ENCODE data around the gene HTR3C.
"Not testable (repeated sequence)": the region's sequence is repeated elsewhere in the genome, so short reads cannot be mapped to it uniquely, and the experiment has no call there.

HTR3C gene, protein sequence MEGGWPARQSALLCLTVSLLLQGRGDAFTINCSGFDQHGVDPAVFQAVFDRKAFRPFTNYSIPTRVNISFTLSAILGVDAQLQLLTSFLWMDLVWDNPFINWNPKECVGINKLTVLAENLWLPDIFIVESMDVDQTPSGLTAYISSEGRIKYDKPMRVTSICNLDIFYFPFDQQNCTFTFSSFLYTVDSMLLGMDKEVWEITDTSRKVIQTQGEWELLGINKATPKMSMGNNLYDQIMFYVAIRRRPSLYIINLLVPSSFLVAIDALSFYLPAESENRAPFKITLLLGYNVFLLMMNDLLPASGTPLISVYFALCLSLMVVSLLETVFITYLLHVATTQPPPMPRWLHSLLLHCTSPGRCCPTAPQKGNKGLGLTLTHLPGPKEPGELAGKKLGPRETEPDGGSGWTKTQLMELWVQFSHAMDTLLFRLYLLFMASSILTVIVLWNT

DNA sequence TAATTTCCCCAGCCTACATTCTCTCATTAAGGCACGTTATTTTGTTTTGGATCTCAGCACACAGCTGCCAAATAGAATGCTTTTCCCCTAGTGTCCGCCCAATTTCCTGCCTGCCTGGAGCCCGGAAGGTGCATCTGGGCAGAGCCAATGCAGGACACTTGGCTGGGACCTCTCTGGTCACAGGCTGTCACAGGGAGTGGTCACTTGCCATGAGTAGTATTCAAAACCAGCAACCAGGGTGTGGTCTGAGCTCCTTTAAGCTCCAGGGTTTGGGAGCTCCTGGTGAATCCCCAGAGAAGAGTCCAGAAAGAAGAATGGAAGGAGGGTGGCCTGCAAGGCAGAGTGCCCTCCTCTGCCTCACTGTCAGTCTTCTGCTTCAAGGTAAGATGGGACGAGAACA lies at the start of gene HTR3C:
Gene HTR3C, plus strand, starts transcription at position 281 of the 400 bp plus-strand sequence. Its CDS starts 34 bp downstream, at position 315.
- no peak for DNase-seq (ENCODE audit: low spot score)

DNA sequence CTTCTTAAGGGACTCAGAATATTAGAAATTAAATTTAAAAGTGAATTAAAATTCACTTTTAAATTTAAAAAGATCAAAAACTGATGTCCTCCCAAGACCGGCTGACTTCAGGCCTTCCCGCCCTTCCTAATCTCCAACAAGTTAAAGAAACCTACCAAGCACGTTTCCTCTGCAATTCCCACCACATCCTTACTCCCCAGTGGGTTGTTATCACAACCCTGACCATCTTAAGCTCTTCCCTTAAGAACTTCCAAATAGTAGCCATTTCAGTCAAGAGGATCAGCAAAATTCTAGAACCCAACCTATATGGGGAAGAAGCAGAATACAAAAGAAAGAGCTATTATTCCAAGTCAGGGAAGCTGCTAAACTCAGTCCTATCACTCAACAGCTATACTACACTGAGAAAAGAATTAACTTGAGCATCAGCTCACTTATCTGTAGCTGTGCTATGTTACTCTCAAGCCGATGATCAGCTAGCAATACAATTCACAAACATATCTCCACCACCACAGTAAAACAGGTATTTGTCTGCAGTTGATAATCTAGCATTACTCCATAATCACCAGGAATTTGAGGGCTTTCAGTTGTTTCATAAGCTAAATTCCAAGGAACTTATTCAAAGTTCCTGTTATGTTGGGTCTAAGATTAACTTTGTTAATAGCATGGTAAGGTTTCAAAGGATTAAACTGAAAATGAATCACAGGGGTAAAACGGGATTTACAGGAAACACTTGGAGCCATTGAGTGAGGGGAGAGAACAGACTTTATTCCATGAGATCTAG lies 49.5 kb upstream of the HTR3C start:
- DNase-seq (ENCODE audit: low spot score), result no peak

DNA sequence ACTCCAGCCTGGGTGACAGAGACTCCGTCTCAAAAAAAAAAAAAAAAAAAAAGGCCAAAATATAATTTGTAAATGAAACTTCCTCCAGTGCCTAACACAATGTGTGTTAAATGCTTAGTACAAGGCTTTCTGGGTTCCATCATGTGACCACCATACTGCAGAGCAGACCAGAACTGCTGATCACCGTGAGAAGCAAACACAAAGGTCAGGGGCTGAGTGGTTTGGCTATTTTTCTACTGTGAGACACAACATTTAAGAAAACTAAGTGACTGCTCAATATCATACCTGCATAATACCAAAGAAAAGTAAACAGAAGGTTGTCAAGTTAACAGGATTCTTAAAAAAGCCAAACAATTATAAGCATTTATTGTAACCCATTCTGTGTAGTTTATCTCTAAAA lies 48.4 kb upstream of the HTR3C start:
- no peak for DNase-seq (ENCODE audit: low spot score)

DNA sequence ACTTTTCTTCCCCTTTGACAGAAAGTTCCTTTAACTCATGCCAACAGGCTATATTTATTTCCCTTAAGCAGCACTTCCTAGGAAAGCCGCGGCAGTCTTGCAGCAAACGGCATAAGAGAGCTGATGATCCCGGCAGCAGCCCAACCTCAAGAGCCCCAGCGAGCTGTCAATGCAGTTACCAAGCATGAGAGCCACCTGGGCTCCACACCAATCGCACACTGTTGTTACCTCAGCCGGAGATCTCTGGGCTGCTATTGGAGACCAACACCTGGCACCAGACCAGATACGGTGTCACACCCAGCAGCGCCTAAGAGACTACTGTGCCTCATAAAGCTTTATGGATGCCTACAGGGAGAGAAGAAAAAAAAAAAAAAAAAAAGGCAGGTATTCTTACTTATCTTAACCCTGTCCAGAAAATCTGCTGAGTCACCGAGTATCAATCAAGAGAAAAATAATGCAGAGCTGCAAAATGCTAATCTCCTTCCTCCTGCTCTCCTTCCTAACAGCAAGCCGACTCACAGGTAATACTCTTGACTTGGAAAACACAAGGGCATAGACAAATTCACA lies 46.8 kb upstream of the HTR3C start:
- peak; percentile 79 for DNase-seq (ENCODE audit: low spot score)

DNA sequence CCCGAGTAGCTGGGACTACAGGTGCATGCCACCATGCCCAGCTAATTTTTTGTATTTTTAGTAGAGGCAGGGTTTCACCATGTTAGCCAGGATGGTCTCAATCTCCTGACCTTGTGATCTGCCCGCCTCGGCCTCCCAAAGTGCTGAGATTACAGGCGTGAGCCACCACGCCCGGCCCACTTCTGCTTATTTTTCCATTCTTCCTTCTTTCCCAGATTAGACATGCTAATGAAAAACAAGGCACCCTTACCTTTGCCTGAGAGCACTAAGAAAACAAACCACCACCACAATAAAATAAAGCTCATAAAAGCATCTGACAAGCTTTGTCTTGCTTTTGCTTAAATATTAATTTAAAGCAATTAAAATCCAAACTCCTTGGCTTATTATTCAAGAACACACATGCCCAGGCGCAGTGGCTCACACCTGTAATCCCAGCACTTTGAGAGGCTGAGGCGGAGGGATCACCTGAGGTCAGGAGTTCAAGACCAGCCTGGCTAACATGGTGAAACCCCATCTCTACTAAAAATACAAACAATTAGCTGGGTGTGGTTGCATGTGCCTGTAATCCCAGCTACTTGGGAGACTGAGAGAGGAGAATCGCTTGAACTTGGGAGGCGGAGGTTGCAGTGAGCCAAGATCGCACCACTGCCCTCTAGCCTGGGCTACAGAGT lies 45.6 kb upstream of the HTR3C start:
- DNase-seq (ENCODE audit: low spot score), result not testable (repeated sequence)

DNA sequence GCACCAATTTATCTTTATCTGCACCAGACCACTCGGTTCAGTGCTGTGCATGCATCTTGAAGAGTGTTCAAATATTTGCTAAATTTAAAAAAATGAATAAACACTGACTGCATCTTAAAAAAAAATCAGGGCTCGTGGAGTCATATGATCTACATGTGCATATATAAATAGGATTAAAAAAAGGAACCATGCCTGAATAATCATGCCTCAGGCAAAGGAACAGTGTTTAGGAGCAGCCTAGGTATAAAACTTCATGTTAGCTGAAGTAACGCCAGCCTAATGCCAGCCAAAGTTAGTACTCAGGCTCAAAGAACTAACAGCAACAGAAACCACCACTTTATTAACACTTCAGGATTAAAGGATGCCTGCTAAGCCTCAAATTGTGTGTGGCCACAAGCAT lies 44.7 kb upstream of the HTR3C start:
- DNase-seq (ENCODE audit: low spot score), result no peak

DNA sequence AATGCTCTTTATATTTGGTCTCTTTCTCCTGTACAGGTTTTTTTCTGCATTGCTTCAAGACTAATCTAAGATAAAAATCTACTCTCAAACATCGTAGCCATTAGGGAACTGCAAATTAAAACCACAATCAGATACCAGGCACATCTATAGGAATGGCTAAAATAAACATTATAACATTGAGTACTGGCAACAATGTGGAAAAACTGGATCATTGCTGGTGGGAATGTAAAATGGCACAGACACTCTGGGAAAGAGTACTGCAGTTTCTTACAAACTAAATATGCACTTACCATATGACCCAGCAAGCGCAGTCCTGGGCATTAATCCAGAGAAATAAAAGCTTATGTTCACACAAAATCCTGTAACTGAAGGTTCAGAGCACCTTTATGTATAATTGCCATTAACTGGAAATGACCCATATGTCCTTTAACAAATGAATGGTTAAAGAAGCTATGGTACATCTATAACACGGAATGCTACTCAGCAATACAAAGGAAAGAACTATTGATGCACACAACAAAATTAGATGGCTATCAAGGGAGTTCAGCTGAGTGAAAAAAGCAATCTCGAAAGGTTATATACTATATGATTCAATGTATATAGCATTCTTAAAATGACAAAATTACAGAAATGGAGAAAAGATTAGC lies 41.5 kb upstream of the HTR3C start:
- no peak for DNase-seq (ENCODE audit: low spot score)

DNA sequence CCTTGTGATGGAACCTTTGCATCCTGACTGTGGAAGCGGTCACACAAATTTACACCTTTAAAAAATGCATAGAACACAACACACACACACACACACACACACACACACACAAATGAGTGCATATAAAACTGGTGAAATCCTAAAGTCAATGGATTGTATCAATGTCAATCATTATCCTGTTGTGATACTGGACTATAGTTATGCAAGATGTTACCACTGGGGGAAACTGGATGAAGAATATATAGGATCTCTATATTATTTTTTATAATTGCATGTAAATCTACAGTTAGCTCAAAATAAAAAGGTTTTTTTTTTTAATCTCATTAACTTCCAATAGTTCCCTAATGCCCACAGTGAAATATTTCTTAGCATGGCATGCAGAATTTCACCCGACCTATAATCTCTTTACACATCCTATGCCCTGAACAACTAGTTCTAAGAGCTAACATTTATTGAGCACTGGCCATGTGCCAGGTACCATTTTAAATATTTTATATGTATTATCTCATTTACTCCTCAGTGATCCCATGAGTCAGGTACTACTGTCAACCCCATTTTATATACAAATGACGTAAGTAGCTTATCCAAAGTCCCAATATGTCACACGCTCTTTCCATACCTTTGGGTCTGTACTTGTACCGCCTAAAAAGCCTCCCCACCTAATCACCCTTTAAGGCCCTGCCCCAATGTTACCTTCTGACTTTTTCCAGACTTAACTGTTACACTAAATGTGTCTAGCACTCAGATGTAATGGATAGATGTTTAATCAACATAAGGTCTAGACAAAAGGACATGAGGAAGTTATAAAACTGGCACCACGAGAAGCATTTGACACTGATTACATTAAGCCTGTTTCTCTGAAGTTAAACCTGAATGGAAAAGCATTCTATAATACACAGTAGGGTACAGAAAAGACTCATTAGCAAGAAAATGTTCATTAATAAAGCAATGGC lies 40.6 kb upstream of the HTR3C start:
- DNase-seq (ENCODE audit: low spot score), result no peak

DNA sequence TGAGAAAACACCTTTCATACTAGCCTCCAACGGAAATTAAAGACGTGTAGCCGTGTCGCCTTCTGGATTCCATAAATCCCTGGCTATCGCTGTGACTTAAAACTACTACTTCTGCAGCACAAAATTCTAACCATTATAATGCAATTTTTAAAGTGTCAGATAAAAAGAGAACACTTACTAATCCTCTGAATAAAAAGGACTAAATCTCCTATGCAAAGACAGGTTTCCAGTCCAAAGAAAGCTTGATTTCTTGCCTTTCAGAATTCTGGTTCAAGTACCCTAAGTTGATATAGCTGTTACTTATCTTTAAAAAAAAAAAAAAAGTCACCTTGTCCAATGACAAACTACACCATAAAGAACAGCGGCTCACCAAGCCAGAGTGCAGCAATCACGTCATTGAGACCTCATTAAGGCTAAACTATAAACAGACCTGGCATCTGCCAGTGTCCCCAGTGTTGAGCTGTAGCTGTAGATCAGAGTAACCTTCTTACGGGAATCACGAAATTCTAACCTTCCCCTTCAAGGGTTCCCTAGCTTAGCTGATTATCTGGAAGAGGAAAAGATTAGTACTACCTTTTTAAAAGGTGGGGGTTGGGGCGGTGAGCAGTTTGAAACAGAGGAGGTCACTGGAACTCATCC lies 37.3 kb upstream of the HTR3C start:
- DNase-seq (ENCODE audit: low spot score), result peak; percentile 51

DNA sequence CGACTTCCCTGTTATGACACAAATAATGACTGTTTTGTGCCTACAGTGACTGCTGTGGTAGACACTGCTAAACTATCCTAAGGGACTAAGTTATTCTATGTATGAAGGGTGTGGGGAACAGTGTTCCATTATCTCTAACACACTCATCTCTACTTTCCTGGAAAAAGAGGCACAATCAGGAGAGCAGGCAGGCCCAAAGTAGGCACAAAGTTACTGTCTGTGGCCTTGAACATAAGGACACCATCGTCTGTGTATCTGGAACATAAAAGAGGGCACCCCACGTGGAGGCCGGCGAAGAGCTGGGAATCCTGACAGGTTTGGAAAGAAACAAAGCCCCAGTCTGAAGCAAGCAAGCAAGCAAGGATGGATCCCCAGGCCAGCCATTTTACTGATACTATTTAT lies 36.7 kb upstream of the HTR3C start:
- DNase-seq (ENCODE audit: low spot score), result no peak

DNA sequence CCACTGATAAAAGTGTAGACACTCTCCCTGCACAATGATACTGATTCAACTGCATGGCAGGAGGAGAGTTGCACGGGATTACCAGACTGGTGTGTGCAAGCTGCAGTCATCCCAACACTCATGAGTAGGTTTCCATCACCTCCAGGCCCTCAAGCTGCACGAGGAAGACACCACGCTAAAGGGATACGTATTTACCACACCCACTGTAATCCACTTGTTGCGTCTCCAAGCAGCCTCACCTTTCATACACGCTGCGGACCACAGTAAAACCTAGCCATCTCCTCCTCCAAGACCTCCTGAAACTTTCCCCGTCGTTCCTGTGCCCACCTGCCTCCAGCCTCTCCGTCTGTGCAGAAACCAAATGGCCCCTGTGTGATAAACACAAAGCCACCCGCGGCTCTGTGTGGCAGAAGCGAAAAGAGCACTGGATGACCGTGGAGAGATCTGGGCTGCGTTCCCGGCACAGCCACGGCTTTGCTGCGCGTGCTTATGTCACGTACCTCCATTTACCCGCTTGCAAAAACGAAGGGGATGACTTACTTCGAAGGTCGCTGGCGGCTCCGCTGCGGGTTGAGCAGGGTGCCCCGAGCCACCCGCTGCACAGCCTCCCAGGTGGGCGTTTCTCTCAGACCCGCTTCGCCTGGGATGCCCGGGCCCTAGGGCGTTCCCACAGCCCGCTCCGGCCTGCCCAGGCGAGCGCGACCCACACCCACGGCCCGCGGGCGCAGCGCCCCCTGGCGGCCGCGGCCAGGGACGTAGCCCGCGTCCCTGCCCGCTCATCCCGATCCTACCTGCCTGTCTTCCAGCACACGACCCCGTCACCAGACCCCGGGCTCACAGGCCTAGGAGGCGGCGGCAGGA lies 35.8 kb upstream of the HTR3C start:
- DNase-seq (ENCODE audit: low spot score), result peak; percentile 92

DNA sequence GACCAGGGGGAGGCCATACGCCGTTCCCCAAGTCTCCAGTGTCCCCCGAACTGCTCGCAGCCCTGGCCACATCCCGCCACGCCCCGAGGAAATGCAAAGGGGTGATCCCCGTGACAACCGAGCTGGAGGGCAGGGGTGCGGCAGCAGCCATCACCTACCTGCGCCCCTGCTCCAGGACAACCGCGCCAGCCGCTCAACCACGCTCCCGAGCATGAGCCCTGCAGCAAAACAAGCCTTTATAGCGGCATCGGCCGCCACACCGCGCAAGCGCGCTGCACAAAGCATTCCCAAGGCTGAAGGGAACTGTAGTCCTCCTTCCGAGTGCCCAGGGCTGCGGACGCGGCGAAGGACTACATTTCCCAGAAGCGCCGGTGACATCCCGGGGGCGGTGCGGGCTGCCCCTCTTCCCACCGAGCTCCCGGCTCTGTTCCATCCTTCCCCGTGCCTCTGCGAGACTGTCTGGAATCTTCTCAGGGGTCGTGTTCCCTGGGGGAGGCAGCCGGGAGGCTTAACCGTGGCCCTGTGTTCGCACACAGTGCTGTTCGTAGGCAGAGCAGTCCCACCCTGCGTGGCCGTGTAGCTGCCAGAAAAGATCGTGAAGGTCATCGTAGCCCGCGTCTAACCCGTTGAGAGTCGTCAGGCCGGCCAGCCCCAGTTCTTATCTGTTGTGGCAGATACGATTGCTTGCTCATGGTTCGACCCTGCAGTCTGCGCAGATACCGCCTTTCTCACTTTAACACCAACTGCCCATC lies 35.0 kb upstream of the HTR3C start, which contains the start of gene ABCC5:
Gene ABCC5, minus strand, starts transcription at position 213 of the 752 bp plus-strand sequence. CDS start 3,492 bp downstream, outside the sequence.
- DNase-seq (ENCODE audit: low spot score), result peak; percentile 96

DNA sequence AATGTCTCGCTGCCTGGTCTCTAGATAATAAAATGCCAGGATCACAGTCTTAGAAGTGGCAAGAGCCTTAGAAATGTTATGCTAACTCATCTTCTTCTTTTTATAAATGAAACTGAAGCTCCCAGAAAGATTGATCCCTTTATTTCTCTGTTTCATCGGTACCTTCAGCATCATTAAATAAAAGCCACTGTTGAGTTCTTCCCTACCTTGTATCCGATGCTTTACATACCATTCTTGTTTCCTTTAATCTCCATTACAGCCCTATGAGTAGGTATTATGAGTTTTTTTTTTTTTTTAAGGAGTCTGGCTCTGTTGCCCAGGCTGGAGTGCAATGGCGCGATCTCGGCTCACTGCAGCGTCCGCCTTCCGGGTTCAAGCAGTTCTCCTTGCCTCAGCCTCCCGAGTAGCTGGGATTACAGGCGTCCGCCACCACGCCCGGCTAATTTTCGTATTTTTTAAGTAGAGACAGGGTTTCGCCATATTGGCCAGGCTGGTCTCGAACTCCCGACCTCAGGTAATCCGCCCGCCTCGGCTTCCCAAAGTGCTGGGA lies 34.3 kb upstream of the HTR3C start:
- DNase-seq (ENCODE audit: low spot score), result no peak

DNA sequence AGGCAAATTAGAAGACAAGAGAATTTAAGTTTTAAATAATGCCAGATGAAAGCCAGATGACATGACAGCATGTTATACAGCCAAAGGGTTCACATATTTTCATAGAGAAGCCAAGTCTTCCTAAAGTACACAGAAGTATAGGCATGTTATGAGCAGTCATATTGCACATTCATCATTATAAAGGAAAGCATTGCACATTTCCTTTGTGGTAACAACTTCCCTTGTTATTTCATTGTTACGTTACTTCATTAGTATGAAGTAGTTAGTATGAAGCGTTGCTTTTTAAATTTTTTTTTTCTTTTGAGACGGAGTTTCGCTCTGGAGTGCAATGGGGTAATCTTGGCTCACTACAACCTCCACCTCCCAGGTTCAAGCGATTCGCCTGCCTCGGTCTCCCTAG lies 30.5 kb upstream of the HTR3C start:
- DNase-seq (ENCODE audit: low spot score), result no peak

DNA sequence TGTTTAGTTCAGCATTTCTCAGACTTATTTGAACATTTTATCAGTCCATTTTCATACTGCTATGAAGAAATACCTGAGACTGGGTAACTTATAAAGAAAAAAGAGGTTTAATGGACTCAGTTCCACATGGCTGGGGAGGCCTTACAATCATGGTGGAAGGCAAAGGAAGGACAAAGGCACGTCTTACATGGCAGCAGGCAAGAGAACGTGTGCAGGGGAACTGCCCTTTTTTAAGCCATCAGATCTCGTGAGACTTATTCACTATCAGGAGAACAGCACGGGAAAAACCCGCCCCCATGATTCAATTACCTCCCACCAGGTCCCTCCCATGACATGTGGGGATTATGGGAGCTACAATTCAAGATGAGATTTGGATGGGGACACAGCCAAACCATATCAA lies 27.6 kb upstream of the HTR3C start:
- DNase-seq (ENCODE audit: low spot score), result not testable (repeated sequence)

DNA sequence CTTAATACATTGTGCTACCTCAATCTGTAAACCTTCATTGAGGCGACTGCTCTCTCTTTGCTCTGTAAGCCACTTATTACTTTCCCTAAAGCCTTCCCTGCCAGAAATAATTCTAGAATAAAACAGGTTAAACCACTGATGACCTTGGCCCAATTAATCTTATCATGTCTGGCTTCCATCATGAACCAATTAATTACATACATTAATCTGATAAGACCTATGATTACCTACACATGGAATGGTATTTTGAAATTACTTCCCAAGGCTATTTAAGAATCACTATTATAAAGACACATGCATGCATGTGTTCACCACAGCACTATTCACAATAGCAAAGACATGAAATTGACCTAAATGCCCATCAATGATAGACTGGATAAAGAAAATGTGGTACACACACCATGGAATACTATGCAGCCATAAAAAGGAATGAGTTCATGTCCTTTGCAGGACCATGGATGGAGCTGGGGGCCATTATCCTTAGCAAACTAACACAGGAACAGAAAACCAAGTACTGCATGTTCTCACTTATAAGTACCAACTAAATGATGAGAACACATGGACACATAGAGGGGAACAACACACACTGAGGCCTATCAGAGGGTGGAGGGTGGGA lies 24.5 kb upstream of the HTR3C start:
- not testable (repeated sequence) for DNase-seq (ENCODE audit: low spot score)

DNA sequence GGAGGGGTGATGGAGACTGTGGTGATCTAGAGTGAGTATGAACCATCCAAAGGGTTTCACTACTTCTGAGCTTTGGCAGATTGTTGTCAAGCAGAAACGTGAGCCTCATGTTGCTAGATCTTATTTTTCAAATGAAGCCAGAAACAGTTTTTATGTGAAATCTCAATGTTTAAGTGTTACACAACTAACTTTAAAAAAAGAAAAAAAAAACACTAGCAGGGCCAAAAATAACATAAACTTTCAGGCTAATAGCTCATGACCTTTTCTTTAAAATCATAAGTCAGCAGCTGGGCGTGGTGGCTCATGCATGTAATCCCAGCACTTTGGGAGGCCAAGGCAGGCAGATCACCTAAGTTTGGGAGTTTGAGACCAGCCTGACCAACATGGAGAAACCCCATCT lies 23.4 kb upstream of the HTR3C start:
- DNase-seq (ENCODE audit: low spot score), result no peak

DNA sequence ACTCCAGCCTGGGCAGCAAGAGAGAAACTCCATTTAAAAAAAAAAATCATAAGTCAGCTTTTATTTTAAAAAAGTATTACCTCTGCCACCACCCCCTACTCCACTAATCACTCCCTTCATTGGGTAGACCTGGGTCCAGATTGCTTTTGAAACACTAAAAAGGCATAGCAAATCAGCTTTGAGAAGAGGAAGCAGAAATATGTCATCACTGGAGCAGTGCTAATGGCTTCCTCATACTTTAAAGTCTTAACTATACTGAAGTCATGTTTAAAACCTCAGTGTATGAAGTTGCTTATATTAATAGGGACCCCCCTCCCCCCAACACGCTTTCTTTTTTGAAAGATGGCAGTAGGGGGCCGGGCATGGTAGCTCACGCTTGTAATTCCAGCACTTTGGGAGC lies 22.3 kb upstream of the HTR3C start:
- DNase-seq (ENCODE audit: low spot score), result no peak
